ENCODE measurements around the gene NXPH2.
"Not testable (repeated sequence)": the region's sequence is repeated elsewhere in the genome, so short reads cannot be mapped to it uniquely, and the experiment has no call there.

NXPH2 gene

DNA sequence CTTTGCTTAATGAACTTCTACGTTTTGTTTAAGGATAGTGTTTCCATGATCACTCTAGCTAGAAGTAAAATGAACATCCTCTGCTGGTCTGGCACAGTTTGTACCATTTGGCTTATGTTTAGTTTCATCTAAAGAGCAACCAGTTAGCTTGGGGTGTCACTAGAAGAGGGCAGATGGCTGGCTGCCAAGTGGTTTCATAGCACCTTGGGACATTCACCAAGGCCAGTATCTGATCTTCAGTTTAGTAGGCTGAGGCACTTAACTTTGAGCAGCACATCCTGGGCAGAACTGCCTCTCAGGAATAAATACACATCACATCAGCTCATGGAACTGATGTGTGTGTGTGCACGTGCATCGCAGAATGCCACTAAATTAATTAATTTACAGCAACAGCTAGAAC is 68.4 kb downstream of the NXPH2 start:
- DNase-seq (ENCODE audit: low read depth, low spot score) = no peak

DNA sequence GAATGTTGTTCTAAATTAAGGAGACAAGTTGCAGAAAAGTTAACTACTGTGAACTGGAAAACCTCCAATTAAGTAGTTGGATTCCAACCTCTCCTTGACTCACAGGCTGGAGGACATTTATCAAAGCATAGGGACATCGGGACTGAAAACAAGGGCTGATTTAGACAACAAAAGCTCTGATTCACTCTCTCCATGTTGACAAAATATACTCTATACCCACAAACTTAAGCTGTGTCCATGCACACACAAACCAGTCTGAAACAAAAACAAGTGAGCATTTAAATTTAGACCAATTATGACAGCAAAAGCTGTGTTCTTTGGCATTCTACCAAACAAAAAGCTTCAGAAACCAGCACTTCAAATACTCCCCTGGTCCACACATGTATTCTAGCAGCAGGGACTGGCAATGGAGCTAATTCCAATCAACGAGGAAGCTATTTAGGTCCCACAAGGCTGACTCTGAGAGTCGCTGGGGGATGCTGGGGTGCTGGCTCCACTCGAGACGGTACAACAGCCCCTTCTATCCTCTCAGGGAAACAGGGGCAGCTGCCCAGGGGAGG is 71.4 kb downstream of the NXPH2 start:
- DNase-seq (ENCODE audit: low read depth, low spot score) = no peak

DNA sequence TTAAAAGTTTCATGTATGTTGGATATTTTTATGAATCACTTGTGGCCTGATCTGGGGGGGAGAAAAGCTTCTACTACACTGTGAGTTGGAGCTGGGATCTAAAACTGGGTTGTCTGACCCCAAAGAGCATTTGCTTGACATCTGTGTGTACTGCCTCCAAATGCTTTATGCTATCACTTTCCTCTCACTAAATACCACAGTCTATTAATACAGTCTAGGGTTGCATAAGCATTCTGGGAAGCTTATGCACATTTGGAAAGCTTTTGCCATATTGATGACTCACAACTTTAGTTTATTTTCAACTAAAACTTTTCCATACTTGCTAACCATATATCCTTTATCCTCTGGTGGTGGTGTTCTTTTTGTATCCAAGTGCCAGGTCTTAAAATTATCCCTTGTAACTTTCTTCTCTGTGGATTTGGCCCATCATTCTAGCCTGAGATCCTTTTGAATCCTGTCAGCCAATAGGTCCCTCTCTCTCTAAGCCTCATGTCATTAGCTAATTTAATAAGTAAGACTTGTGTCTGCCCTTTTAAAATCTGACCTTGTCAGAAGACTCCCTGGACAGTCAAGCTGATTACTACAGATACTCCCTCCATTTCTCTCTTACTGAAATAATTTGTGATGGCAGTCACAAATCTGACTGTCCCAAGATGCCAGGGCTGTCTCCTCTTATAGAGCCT is 72.7 kb downstream of the NXPH2 start:
- DNase-seq (ENCODE audit: low read depth, low spot score) = no peak

DNA sequence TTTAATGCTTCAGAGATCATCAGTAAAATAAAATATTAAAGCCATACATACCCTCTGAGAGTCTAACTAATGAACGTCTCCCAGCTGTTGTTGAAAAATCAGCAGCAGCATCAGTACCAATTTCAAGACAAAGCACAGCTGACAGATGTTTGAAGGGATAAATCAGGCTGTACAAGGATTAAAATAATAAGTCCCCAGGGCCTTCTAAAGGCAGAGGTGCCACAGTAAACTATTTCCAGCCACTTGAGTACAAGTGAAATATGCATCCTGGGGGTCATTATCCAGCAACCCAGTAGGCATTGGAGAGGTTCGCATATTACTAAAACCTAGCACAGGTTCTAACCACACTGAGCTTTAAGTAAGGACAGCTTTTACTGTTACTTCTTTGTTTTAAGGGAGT is 76.9 kb downstream of the NXPH2 start:
- no peak for DNase-seq (ENCODE audit: low read depth, low spot score)

DNA sequence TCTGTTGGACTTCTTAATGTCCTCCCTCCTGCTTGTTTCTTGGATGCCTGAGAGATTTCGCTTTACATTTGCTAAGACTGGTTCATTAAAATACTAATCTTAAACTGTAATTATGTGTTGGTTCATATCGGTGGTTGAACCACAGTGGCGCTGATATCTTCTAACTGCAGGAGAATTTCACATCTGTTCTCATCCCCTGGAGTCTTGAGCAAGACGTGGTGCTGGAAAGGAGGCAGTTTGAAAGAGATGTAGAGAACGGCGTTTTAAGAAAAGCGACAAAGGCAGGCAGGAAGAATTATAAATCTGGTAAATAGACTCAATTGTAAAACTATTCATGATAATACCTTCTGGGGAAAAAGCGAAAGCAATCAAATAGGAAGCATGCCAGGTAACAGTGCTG is 79.5 kb downstream of the NXPH2 start:
- no peak for DNase-seq (ENCODE audit: low read depth, low spot score)

DNA sequence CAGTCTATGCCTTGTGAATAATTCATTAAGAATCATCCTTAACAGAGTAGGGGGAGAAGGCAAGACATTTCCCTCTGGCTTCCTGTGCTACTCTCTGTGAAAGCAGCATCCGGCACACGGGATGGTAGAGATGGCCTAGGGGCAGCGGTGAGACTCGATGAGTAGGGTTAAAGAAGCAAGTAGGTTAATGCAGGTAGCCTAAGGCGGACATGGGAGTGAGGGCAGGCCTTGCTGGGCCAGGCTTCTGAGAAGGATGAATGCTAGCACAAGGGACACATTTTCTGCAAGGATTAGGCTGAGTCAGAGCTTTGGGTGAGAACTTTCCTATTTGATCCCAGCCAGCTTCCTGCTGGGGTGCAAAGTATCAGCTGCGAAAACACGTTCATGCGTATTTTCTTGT is 80.8 kb downstream of the NXPH2 start:
- DNase-seq (ENCODE audit: low read depth, low spot score) = no peak

DNA sequence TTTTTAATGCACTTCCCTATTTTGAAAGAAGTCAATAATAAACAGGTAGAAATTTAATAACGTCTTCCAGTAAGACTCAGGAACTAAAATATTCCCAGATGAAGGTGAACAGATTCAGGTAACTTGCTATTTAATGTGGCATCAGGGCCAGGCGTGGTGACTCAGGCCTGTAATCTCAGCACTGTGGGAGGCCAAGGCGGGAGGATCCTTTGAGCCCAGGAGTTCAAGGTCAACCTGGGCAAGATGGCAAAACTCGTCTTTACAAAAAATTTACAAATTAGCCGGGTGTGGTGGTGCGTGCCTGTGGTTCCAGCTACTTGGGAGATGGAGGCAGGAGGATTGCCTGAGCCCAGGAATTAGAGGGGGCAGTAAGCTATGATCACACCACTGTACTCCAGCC is 81.8 kb downstream of the NXPH2 start:
- no peak for DNase-seq (ENCODE audit: low read depth, low spot score)

DNA sequence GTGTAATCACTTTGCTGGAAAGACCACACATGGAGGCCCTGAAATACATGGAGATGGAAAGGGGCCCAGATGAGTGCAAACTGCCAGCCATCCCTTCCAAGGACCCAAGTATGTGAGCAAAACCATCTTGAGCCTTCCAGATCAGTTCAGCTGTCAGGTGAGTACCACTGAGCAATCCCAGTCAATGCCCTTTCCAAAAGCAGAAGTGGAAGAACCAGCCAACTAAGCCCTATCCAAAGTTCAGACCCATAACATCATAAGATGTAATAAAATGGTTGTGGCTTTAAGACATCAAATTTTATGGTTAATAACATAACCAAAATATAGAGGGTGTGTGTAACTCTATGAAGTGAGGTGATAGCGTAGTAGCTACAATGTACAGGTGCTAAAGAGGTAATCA is 88.5 kb downstream of the NXPH2 start:
- DNase-seq (ENCODE audit: low read depth, low spot score) = no peak

DNA sequence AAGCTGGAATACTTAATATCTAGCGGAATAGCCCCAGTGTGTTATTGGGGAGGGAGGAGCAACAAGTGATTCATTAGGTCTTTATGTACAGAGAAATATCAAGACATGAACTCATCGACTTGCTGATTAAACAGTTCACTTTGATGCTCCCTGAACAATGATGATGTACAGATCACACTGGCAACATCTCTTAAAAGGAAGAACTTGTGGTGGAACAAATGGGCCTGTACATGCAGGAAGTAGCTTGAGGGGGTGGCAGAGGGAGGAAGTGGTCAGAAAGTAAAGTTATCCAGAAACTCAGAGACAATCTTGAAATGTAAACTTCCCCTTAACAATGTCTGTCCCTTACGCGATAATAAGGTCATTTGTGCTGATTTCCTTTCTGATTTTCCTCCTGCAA is 90.5 kb downstream of the NXPH2 start:
- DNase-seq (ENCODE audit: low read depth, low spot score) = no peak

DNA sequence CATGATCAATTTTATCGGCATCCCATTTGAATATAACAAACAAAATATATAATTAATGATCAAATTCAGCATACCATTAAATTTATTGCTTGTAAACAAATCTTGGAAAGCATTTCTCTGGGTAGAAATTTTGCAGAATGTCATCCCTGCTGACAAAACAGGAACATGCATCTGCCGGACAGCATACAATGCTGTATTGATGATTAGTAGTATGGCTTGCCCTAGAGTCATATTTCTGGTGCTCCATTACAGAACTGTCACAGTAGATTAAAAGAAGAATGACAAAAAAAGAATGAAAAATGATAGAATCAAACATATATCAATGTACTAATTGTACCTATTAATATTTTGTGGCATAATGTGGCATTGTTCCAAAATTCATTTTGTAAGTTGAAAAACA is 98.0 kb downstream of the NXPH2 start:
- DNase-seq (ENCODE audit: low read depth, low spot score) = no peak

DNA sequence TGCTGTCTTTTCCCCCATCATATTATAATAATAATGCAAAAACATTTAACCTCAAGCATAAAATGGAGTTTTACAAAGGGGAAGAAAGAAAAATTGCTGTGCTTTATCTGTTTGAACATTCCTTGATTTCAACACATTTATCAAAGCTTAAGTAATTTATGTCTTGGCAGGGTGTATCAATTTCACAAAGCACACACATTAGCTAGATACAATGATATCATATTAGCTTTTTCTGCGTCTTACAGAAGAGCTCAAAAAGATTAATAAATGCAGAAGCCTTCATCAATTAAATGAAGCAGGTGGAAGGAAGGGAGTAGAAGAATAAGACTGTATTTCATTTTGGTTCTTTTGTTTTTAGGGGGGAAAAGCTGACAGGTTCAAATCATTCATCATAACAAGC is 103.0 kb downstream of the NXPH2 start:
- DNase-seq (ENCODE audit: low read depth, low spot score) = no peak

DNA sequence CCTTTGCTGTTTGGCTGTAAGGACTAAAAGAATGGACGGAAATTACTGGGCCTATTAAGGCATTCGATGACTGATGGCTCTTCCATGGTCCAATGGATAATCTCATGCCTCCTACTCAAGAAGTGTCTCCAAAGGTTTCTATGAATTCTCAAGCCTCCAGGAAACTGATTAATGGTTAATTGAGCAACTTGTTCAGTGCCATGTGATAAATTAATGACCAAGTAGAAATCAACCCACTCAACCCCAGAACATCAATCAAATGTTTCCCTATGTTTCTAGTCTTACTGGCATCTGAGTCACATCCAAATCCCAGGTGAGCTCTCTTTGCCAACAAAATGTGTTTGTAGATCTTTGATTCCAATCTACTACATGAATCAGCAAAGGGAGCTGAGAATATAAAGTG is 103.6 kb downstream of the NXPH2 start:
- DNase-seq (ENCODE audit: low read depth, low spot score) = no peak

DNA sequence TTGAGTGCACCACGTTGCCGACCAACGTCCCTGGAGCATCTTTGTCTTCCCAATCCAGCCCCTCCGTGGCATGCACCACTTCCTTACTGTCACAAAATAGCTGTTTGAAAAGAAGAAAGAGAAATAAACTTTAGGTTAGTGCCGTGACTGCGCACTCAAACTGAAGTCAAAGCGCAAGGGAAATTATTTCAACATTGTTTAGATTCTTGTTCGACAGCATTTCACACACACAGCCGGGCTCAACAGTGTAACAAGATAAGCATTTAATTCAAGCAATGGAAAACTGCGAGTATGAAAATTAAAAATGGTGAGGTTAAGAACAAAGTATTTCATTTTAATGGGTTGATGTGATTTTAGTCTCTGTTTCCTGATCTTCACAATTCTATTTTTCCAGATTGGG is 108.6 kb downstream of the NXPH2 start:
- DNase-seq (ENCODE audit: low read depth, low spot score) = no peak

DNA sequence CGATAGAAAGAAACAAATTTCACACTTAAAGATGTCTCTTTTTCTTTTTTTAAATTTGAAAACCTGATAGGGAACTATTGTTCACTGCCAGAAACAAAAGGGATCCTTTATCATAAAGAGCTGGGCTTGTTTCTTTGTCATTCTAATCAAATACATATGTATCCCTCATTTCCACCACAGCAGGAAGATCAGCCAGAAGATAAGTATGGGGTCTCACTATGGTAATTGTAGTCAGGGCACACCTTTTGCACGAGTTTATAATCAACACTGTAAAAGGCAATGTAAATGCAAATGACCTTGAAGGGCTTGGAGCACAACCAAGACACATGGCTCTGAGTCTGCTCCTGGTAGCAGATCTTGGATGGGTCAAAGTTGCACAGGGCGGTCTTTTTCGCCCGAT is 109.5 kb downstream of the NXPH2 start:
- no peak for DNase-seq (ENCODE audit: low read depth, low spot score)

DNA sequence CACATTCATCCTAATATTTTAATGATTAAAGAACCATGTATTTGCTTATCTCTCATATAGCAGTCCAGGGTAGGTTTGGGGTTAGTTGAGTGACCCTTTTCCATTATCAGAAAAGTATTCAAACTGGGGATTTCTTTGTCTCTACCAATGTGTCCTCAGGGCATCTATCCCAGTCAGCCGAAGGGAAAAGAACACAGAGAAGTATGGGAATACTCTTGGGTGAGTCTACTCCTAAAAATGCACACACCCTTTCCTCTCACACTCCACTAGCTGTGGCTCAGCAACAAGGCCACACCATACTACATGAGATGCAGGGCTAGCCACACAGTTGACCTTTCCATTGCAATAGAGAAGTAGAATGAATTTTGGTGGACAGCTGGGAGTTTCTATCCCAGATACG is 114.3 kb downstream of the NXPH2 start:
- DNase-seq (ENCODE audit: low read depth, low spot score) = no peak

DNA sequence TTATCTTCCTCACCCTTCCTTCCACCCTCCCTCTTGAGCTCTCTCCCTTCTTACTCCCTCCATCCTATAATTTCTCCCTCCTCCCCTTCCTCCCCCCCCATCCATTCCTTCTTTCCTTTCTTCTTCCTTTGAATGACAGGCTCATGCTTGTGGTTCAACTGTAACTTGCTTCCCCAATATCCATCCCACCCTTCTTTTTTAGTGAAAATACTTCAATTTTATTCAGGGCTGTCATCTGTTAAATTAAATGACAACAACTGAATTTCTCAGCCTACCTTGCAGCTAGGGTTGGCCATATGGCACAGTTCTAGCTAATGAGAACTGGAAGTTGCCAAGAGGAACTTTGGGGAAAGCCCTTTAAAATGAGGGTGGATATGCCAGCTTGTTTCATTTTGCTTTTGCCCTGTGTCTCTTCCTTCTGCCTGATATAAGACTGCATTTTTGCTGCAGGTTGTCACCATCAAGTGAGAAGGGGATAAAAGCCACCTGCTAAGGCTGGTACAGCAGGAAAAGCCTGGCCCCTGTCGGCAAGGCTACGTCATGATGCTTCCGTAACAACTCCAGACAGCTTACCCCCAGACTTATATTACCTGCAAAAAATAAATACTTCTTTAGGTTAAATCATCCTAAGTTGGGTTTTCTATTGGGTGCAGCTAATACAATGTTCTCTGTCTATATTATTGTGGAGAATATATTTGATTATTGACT is 121.8 kb downstream of the NXPH2 start:
- DNase-seq (ENCODE audit: low read depth, low spot score) = no peak

DNA sequence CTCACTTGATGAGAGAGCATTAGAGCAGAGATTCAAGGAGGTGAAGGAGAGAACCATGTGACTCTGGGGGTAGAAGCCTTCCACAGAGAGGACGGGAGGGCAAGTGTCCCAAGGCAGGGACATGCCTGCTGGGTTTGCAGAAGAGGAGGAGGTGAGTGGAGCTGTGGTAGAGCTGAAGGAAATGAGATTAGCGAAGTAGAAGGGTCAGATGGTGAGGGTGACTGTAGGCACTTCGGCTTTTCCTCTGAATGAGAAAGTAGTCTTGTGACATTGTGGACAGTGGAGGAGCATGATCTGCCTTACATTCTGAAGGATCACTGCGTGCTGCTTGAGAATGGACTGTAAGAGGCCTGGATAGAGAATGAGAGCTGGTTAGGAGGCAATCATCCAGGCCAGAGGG is 126.0 kb downstream of the NXPH2 start:
- no peak for DNase-seq (ENCODE audit: low read depth, low spot score)

DNA sequence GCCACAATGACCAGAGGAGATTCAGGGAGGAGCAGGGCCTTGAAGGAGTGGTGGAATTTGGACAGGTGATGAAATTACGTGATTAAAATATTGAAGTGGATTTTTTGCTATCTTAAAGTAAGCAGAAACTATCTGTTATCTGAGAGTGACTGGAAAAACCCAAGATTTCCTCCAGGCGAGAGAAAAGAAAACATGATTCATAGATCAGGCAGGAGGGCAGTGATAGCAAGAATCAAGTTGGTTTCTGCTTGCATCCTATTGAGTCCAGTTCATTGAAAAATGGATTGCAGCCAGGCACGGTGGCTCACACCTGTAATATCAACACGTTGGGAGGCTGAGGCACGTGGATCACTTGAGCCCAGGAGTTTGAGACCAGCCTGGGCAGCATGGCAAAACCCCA is 127.8 kb downstream of the NXPH2 start:
- DNase-seq (ENCODE audit: low read depth, low spot score) = no peak

DNA sequence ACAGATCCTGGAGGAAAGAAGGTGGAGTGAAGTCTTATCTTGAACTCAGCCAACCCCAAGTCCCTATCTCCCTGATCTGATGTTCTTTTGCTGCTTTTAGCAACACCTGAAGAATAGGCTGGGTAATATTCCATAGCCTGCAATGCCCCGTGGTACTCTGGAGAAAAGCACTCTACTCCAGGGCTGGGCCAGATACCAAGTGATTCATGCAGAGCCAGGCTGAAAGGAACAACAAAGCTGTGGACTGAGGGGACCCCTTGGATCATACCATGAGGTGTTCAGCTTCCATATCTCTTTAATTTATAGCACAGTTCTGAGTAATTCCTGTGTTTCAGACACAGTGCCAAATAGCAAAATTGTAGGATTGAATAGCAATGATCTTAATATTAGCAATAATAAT is 130.6 kb downstream of the NXPH2 start:
- no peak for DNase-seq (ENCODE audit: low read depth, low spot score)

DNA sequence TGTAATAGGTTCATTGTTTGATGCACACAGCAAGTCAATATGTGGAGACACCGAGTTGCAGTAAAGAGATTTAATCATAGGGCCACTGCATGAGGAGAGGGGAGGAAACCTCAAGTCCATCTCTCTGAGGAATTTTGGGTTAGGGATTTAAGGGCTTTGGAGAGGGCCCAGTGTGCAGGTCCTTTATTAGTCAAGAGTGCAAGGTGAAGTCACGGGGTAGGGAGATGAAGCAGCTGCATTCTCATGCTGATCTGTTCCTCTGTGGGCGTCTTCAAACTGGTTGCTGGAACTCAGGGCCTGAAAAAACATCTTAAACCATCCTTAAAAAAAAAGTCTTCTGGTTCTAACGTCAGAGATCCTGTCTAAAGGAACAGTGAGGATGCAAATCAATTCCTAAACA is 131.6 kb downstream of the NXPH2 start:
- no peak for DNase-seq (ENCODE audit: low read depth, low spot score)

DNA sequence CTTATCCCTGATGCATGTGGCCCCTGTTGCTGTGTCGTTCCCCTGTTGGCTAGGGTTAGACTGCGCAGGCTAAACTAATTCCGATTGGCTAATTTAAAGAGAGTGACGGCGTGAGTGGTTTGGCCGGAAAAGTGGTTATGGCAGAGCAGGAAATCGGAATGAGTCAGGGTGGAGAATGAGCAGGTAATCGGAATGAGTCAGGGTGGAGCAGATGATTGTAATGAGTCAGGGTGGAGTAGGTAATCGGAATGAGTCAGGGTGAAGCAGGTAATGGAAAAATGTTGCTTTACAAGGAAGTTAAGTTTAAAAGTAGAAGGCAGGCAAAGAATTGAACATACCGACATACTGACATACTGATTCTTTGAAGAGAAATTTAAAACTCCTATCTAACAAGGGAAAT is 135.4 kb downstream of the NXPH2 start:
- DNase-seq (ENCODE audit: low read depth, low spot score) = not testable (repeated sequence)

DNA sequence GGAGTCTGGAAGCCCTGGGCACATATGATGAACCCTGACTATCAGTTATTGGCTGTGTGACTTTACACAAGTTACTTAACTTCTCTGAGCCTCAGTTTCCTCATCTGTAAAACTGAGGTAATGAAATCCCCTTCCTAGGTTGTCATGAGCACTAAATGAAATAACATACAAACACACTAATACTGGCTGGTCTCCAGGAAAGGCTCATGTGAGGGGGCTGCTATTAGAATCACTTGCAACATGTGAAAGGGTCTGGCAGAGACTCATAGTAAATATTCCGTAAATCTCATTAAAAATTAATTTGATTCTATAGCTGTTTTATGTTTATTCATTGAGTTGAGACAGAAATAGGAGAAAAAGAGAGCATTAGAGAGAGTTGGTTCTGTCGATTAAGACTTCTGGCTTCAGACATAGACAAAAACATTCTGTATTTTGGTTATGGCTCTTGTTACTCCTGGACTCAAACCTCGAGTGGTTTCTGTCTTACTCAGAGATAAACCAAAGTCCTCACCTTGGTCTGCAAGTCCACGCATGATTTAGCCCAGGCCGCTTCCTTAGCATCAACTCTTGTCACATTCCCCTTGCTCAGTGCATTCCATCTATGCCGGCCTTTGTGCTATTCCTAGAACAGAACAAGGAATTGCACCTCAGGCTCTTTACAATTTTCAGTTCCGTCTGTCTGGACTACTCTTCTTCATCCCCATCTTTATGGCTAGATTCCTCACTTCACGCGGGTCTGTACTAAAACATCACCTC is 139.1 kb downstream of the NXPH2 start:
- no peak for DNase-seq (ENCODE audit: low read depth, low spot score)

DNA sequence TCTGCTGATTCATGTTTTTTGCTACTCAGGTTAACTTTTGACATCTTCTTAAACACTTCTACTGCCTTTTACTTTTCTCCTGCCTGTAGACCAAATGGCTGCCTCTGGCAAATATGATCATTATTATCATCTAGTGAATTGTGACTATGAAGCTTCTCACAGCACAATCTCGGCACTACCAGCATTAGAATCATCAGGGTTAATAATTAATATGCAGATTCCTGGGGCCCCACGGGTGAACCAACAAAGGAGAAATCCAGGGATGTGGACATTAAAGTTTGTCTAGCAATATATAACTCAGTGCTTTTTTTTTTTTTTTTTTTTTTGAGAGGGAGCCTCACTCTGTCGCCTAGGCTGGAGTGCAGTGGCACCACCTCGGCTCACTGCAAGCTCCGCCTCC is 142.5 kb downstream of the NXPH2 start:
- no peak for DNase-seq (ENCODE audit: low read depth, low spot score)
